ENCODE data around the gene MAGED2.

DNA sequence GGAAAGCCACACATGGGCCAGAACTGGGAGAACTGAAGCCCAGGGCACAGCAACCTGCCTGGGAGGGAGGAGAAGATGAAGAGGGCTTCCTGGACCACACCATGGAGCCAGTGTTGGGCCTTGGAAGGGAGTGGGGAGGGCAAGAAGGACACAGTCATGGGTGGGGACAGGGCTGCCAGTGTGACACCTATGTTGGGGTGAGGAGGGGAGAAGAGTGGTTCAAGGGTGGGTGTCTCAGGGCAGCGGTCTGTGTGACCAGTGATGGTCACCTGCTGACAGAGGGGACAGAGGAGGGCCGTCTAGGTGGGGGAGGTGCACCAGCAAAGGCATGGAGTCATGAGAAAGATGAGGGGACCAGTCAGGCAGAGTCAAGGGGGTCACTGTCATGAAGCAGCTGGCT, 13.8 kb downstream of the MAGED2 start:
- TF ChIP-seq CTCF (IDR thresholded peaks at IDR 0.05), result no peak
- TF ChIP-seq POLR2A (IDR thresholded peaks at IDR 0.05), result no peak
